ENCODE measurements around the gene DNAH8. TPM values are rescaled to one million over a fixed set of nuclear protein-coding genes. Genes with fewer than 3 reads are reported as not detected.

DNAH8 gene
- total RNA-seq, 1 donor from 2014 or later, result 0.24 TPM

DNA sequence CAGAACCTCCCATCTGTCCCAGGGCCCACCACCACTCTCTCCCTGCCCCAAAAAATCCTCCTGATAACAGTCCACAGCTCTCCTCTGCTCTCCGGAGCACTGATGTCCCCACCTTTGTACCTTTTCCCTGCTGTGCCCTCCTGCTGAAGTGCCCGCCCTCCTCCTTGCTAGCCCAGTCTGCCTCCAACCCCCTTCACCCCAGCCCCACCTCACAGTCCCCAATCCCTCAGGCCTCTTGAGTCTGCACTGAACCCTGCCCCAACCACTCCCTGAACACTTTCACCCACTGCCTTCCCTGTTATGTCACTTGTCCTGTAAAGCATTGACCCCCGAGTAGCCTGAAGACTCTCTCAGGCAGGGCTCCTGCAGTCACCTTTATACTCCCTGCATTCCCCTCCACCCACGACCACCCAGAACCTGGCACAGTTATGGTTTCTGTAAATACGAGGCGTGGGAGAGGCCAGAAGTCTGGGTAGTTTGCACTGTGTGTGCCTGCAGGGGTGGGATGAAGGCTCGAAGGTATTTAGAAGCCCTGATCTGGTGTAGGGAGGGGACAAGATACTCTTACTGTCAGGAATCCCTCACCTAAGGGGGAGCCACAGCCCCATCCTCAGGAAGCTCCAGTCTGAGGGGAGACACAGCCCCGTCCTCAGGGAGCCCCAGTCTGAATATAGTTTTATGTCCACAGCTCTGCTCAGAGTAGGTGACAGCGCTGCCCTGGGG, 338.9 kb downstream of the DNAH8 start:
- TF ChIP-seq, protein P1, sequence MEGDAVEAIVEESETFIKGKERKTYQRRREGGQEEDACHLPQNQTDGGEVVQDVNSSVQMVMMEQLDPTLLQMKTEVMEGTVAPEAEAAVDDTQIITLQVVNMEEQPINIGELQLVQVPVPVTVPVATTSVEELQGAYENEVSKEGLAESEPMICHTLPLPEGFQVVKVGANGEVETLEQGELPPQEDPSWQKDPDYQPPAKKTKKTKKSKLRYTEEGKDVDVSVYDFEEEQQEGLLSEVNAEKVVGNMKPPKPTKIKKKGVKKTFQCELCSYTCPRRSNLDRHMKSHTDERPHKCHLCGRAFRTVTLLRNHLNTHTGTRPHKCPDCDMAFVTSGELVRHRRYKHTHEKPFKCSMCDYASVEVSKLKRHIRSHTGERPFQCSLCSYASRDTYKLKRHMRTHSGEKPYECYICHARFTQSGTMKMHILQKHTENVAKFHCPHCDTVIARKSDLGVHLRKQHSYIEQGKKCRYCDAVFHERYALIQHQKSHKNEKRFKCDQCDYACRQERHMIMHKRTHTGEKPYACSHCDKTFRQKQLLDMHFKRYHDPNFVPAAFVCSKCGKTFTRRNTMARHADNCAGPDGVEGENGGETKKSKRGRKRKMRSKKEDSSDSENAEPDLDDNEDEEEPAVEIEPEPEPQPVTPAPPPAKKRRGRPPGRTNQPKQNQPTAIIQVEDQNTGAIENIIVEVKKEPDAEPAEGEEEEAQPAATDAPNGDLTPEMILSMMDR (IDR thresholded peaks at IDR 0.05), result no peak
- H3K36me3 Mint-ChIP-seq (ENCODE audit: unreplicated experiment), result no peaks in the 10 kb centered on the region
- no peak overlapping the region for H3K4me3 Mint-ChIP-seq (ENCODE audit: unreplicated experiment)
- peaks cover 29% of the 10 kb centered on the region for H3K27me3 Mint-ChIP-seq (ENCODE audit: unreplicated experiment)
- H3K4me1 Mint-ChIP-seq (ENCODE audit: unreplicated experiment), result no peaks in the 10 kb centered on the region
- H3K9me3 Mint-ChIP-seq (ENCODE audit: unreplicated experiment), result no peaks in the 10 kb centered on the region
- DNase-seq (ENCODE audit: extremely low spot score, unreplicated experiment), result no peak
- H3K27ac Mint-ChIP-seq (ENCODE audit: unreplicated experiment), result no peak overlapping the region

DNA sequence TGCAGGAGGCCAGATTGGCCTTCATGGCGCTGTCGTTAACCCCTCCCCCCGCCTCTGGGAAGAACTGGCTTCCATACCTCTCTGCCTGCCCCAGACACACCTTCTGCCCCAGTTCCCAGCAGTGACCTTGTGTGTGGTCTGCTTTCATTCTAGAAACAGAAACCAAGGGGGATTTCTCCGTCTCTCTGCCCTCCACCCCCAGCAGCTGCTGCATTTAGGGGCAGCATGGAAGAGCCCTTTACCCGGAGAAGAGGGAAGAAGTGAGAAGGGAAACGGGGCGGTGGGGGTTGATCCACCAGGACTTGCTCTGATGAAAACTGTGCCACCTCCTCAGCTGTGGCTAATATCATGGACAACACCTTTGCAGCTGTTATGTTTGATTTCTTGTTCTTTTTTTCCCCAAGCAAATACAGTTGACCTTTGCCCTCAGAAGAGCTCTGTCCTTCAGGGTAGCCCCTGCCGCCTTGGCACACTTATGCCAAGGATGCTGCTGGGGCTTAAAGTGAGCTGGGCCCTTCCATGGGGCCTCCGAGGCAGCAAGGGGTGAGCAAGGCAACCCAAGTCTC, 339.5 kb downstream of the DNAH8 start:
- no peak overlapping the region for H3K4me3 Mint-ChIP-seq (ENCODE audit: unreplicated experiment)
- H3K27ac Mint-ChIP-seq (ENCODE audit: unreplicated experiment), result no peak overlapping the region
- no peaks in the 10 kb centered on the region for H3K36me3 Mint-ChIP-seq (ENCODE audit: unreplicated experiment)
- no peaks in the 10 kb centered on the region for H3K9me3 Mint-ChIP-seq (ENCODE audit: unreplicated experiment)
- DNase-seq (ENCODE audit: extremely low spot score, unreplicated experiment), result no peak
- H3K27me3 Mint-ChIP-seq (ENCODE audit: unreplicated experiment), result peaks cover 22% of the 10 kb centered on the region
- TF ChIP-seq, protein P1 (IDR thresholded peaks at IDR 0.05), result no peak
- no peaks in the 10 kb centered on the region for H3K4me1 Mint-ChIP-seq (ENCODE audit: unreplicated experiment)

DNA sequence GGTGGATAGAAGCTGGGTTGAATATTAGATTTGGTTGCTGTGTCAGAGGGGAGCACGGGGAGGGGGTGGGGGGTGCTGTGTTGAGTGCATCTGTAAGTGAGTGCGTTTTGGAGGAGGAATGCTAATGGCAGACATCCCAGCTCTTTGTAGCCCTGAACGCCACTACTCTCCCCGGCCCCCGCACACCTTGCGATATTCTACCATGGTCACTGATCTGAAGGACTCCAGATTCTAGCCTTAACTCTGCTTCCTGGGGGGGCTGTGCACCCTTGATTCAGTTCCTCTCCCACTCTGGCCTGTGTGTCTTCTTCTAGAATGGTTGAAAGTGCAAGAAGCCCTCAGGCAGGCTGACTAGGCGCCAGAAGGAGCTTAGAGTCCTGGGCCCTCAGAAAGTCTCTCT, 340.6 kb downstream of the DNAH8 start:
- Mint-ChIP-seq H3K27ac (ENCODE audit: unreplicated experiment) (no peak overlapping the region), H3K27me3 (ENCODE audit: unreplicated experiment) (peaks cover 12% of the 10 kb centered on the region), H3K4me1 (ENCODE audit: unreplicated experiment) (no peaks in the 10 kb centered on the region), H3K9me3 (ENCODE audit: unreplicated experiment) (no peaks in the 10 kb centered on the region), H3K4me3 (ENCODE audit: unreplicated experiment) (no peak overlapping the region), H3K36me3 (ENCODE audit: unreplicated experiment) (no peaks in the 10 kb centered on the region)
- DNase-seq (ENCODE audit: extremely low spot score, unreplicated experiment), result no peak
- TF ChIP-seq, protein P1 (IDR thresholded peaks at IDR 0.05), result no peak

DNA sequence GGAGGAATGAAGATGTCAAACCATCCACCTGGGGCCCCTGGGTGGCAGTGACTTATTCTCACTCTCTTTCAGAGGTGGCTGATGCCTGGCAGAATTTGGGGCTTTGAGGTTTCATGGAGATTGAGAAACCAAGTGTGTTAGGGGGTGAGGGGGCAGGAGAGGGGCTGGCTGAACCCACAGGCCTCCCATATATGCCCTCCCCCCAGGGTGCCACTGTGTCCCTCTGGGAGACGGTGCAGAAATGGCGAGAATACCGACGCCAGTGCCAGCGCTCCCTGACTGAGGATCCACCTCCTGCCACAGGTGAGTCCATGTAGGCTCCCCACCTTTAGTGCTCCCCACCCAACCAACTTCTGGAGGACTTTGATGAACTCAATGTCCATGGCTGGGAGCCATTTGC, 341.1 kb downstream of the DNAH8 start:
- Mint-ChIP-seq H3K4me1 (ENCODE audit: unreplicated experiment) (no peaks in the 10 kb centered on the region), H3K9me3 (ENCODE audit: unreplicated experiment) (no peaks in the 10 kb centered on the region), H3K4me3 (ENCODE audit: unreplicated experiment) (no peak overlapping the region), H3K27ac (ENCODE audit: unreplicated experiment) (no peak overlapping the region), H3K36me3 (ENCODE audit: unreplicated experiment) (no peaks in the 10 kb centered on the region), H3K27me3 (ENCODE audit: unreplicated experiment) (peaks cover 8% of the 10 kb centered on the region)
- DNase-seq (ENCODE audit: extremely low spot score, unreplicated experiment), result no peak
- TF ChIP-seq, protein P1 (IDR thresholded peaks at IDR 0.05), result no peak

DNA sequence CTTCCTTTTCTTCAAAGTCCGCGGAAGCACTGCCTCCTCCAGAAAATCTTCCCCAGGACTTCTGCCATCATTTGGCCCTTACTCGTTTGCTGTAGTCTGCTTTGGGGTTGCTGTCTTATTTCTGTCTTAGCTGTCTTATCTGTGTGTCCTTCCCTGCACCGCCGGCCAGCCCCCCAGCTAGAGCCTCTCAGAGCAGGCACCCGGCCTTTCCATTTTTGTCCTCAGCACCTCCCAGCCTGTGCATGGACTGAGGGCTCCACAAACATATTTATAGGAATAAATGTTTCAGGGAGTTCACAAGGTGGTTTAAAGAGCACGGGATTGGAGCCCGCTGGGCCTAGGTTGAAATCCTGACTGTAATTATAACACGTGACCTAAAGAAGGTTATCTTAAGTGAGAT, 341.6 kb downstream of the DNAH8 start:
- H3K4me1 Mint-ChIP-seq (ENCODE audit: unreplicated experiment), result no peaks in the 10 kb centered on the region
- H3K4me3 Mint-ChIP-seq (ENCODE audit: unreplicated experiment), result no peak overlapping the region
- no peaks in the 10 kb centered on the region for H3K36me3 Mint-ChIP-seq (ENCODE audit: unreplicated experiment)
- TF ChIP-seq, protein P1 (IDR thresholded peaks at IDR 0.05), result no peak
- DNase-seq (ENCODE audit: extremely low spot score, unreplicated experiment), result no peak
- H3K9me3 Mint-ChIP-seq (ENCODE audit: unreplicated experiment), result no peaks in the 10 kb centered on the region
- no peak overlapping the region for H3K27ac Mint-ChIP-seq (ENCODE audit: unreplicated experiment)
- peaks cover 6% of the 10 kb centered on the region for H3K27me3 Mint-ChIP-seq (ENCODE audit: unreplicated experiment)
